ENCODE measurements around the gene CYTH1.

GRCh38 chr17:78829477-78829876 lies 47.4 kb upstream of the CYTH1 start:
- TF ChIP-seq CTCF (IDR thresholded peaks at IDR 0.05) (no peak), POLR2A (IDR thresholded peaks at IDR 0.05) (no peak)

Measured in Peyer's patch (tissue), 4 donors.